SU-DHL-6 (cell line): Measurements from ENCODE around the gene NDFIP1.

Experiments
- H2AFZ ChIP-seq: fragments of 200-600 bp; sonication (generic); 2 replicates; pipeline ENCODE4 v1.6.1; 2014; ENCODE audit warnings: low read depth, mild to moderate bottlenecking, moderate library complexity, mixed read lengths, antibody characterized with exemption, low read length; ENCODE audit not compliant: severe bottlenecking
- H3F3A ChIP-seq: fragments of 200-600 bp; shearing (Covaris generic); 2 replicates; pipeline ENCODE4 v1.6.0; 2016; ENCODE audit warnings: antibody characterized with exemption, mild to moderate bottlenecking; ENCODE audit not compliant: insufficient read depth
- H3K27ac ChIP-seq: fragments of 200-600 bp; sonication (generic); 2 replicates; pipeline ENCODE4 v1.5.1; 2016; ENCODE audit warnings: low read depth, mild to moderate bottlenecking, low read length, moderate library complexity, mixed read lengths
- H3K27me3 ChIP-seq: fragments of 200-600 bp; sonication (generic), shearing (Covaris generic); 2 replicates; pipeline ENCODE4 v1.6.0; 2014; ENCODE audit warnings: mild to moderate bottlenecking, low read length
- H3K36me3 ChIP-seq: fragments of 200-600 bp; sonication (generic); 2 replicates; pipeline ENCODE4 v1.6.1; 2014; ENCODE audit warnings: mild to moderate bottlenecking, low read length, mixed read lengths
- H3K4me2 ChIP-seq: fragments of 300-600, 200-600 bp; shearing (Covaris generic), sonication (generic); 2 replicates; pipeline ENCODE4 v1.6.0; 2014; ENCODE audit warnings: low read length, low read depth, mild to moderate bottlenecking; ENCODE audit not compliant: poor library complexity, severe bottlenecking
- H3K4me3 ChIP-seq: fragments of 200-600 bp; sonication (generic); 2 replicates; pipeline ENCODE4 v1.5.1; 2014; ENCODE audit warnings: antibody characterized with exemption, low read length, mild to moderate bottlenecking, mixed read lengths; ENCODE audit not compliant: insufficient read depth, poor library complexity, severe bottlenecking
- H3K79me2 ChIP-seq: fragments of 200-600 bp; sonication (generic); 2 replicates; pipeline ENCODE4 v1.6.1; 2014; ENCODE audit warnings: mild to moderate bottlenecking, low read length, moderate library complexity; ENCODE audit not compliant: insufficient read depth
- H3K9ac ChIP-seq: fragments of 200-600 bp; sonication (generic); 2 replicates; pipeline ENCODE4 v1.7.0; 2014; ENCODE audit warnings: mild to moderate bottlenecking, low read length
- H3K9me2 ChIP-seq: fragments of 200-600 bp; sonication (generic); replicated peaks from 2 replicates; pipeline ENCODE4 v1.6.1; 2014; ENCODE audit warnings: low read length; ENCODE audit not compliant: insufficient read depth
- H3K9me3 ChIP-seq: fragments of 200-600 bp; sonication (generic); 2 replicates; pipeline ENCODE4 v1.6.1; 2014; ENCODE audit warnings: low read length, mixed read lengths; ENCODE audit not compliant: insufficient read depth
- H4K20me1 ChIP-seq: fragments of 200-600 bp; sonication (generic); 2 replicates; pipeline ENCODE4 v1.6.1; 2014; ENCODE audit warnings: low read depth, mild to moderate bottlenecking, antibody characterized with exemption, low read length, moderate library complexity, mixed read lengths
- EZH2phosphoT487 ChIP-seq: fragments of 200-600 bp; sonication (generic), shearing (Covaris generic); conservative IDR thresholded peaks from 2 replicates; pipeline ENCODE4 v1.6.1; 2018; ENCODE audit warnings: mild to moderate bottlenecking, antibody characterized with exemption, low read length, moderate library complexity, mixed read lengths
- TF ChIP-seq, protein P1 (sequence below): fragments of 200-600 bp; sonication (generic); IDR thresholded peaks from one replicate; pipeline ENCODE4 v1.5.1; 2017; ENCODE audit warnings: antibody characterized with exemption, mild to moderate bottlenecking, low read length, moderate library complexity; ENCODE audit not compliant: insufficient read depth, poor library complexity, severe bottlenecking

NDFIP1 gene

DNA sequence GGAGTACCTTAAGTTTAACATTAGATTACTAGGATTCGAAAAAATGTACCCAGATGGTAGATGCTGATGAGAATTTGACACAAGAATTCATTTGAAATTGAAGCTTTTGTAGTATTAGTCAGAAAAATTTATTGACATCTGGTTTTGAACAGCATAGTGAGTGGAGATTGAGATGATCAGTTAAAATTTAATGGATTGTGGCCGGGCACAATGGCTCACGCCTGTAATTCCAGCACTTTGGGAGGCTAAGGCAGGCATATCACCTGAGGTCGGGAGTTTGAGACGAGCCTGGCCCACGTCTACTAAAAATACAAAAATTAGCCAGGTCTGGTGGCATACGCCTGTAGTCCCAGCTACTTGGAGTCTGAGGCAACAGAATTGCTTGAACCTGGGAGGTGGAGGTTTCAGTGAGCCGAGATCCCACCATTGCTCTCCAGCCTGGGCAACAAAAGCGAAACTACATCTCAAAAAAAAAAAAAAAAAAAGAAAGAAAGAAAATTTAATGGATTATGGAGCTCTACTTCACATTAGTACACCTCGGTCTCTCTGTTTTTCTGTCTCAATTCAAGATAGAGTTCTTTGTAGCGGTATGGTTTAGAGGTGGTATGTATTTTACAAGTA, 21.0 kb downstream of the NDFIP1 start:
- H3K4me3 ChIP-seq: no peak overlapping the region
- 0 out of 2 replicates have a peak, but pooled peaks cover 2% of the 10 kb centered on the region for H3F3A ChIP-seq
- no peaks in the 10 kb centered on the region for H3K9me2 ChIP-seq
- H3K79me2 ChIP-seq: no peaks in the 10 kb centered on the region
- no peaks in the 10 kb centered on the region for H4K20me1 ChIP-seq
- H2AFZ ChIP-seq: no peak overlapping the region
- no peaks in the 10 kb centered on the region for H3K9me3 ChIP-seq
- no peak overlapping the region for H3K4me2 ChIP-seq
- no peaks in the 10 kb centered on the region for H3K36me3 ChIP-seq
- no peak overlapping the region for H3K9ac ChIP-seq
- TF ChIP-seq, protein P1, sequence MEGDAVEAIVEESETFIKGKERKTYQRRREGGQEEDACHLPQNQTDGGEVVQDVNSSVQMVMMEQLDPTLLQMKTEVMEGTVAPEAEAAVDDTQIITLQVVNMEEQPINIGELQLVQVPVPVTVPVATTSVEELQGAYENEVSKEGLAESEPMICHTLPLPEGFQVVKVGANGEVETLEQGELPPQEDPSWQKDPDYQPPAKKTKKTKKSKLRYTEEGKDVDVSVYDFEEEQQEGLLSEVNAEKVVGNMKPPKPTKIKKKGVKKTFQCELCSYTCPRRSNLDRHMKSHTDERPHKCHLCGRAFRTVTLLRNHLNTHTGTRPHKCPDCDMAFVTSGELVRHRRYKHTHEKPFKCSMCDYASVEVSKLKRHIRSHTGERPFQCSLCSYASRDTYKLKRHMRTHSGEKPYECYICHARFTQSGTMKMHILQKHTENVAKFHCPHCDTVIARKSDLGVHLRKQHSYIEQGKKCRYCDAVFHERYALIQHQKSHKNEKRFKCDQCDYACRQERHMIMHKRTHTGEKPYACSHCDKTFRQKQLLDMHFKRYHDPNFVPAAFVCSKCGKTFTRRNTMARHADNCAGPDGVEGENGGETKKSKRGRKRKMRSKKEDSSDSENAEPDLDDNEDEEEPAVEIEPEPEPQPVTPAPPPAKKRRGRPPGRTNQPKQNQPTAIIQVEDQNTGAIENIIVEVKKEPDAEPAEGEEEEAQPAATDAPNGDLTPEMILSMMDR: no peak
- no peaks in the 10 kb centered on the region for H3K27me3 ChIP-seq
- H3K27ac ChIP-seq: no peak overlapping the region

GRCh38 chr5:142131394-142131793, 22.8 kb downstream of the NDFIP1 start:
- Histone ChIP-seq H4K20me1 (no peaks in the 10 kb centered on the region), H3K36me3 (no peaks in the 10 kb centered on the region), H3K9me3 (no peaks in the 10 kb centered on the region), H3K9me2 (no peaks in the 10 kb centered on the region), H3K4me3 (no peak overlapping the region), H3K27me3 (no peaks in the 10 kb centered on the region), H3K79me2 (no peaks in the 10 kb centered on the region), H3F3A (0 out of 2 replicates have a peak, but pooled peaks cover 3% of the 10 kb centered on the region), H3K27ac (no peak overlapping the region), H3K4me2 (no peak overlapping the region), H2AFZ (no peak overlapping the region), H3K9ac (no peak overlapping the region)
- TF ChIP-seq, protein P1: no peak
- no peak for TF ChIP-seq EZH2phosphoT487

- Histone ChIP-seq H4K20me1 (no peaks in the 10 kb centered on the region), H3K4me2 (no peak overlapping the region), H2AFZ (no peak overlapping the region), H3K79me2 (no peaks in the 10 kb centered on the region), H3K9ac (no peak overlapping the region), H3K9me2 (no peaks in the 10 kb centered on the region), H3K9me3 (no peaks in the 10 kb centered on the region), H3K4me3 (no peak overlapping the region), H3F3A (0 out of 2 replicates have a peak, but pooled peaks cover 3% of the 10 kb centered on the region), H3K36me3 (no peaks in the 10 kb centered on the region), H3K27me3 (no peaks in the 10 kb centered on the region), H3K27ac (no peak overlapping the region)
- TF ChIP-seq, protein P1: no peak
- no peak for TF ChIP-seq EZH2phosphoT487
These were observed 24.3 kb downstream of the NDFIP1 start for GRCh38 chr5:142132916-142133315.
